ENCODE measurements around the gene AMN. TPM values are rescaled to one million over a fixed set of nuclear protein-coding genes. Genes with fewer than 3 reads are reported as not detected.

The AMN gene
- total RNA-seq (2022; extraction: Qiagen RNA extraction): 0.25 to 0.54 TPM (median 0.39 TPM) in 5 replicates

DNA sequence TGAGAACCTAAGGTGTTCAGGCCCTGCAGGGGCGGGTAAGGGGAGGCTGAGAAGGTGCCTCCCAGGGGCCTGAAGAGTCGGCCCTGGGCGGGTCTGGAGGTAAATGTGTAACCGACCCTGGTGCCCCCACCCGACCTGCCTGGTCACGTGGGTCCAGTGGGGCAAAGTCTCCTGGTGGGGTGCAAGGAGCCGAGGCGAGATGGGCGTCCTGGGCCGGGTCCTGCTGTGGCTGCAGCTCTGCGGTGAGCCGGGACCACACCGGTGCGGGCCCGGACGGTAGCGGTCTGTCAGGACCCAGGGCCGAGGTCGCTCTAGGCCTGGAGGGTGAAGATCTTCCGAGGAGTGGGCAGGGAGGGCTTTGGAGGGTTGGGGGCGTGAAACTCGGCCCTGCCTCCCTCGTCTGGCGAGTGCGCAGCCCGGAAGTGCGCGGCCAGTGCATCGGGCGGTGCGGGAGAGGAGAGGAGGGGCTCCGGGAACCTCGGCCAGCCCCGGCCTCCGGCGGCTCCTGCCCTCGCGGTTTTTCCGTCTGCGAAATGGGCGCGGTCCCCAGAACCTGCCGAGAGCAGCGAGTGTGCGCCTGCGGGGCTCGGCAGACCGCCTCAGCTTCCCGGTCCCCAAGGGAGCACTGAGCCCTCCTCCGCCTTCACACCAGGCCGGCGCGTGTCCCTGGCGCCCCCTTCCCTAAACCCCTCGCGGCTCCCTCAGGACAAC, at the start of gene AMN:
Gene AMN (plus strand): TSS at position 174 of the 711 bp plus-strand sequence. CDS start 26 bp downstream, at position 200.

Other genes with a start within 250 kb of the AMN start
- 17.9 to 20.1 TPM (median 19.1 TPM) in 5 replicates for gene TRAF3, start 145.2 kb upstream of the AMN start, total RNA-seq (2022; extraction: Qiagen RNA extraction)
- gene CDC42BPB, start 134.9 kb downstream of the AMN start, total RNA-seq (2022; extraction: Qiagen RNA extraction): 62.2 to 107 TPM (median 84.3 TPM) in 5 replicates
- 0.16 to 0.24 TPM in 2 of 5 replicates, not detected in the others for gene LBHD2, start 161.5 kb downstream of the AMN start, total RNA-seq (2022; extraction: Qiagen RNA extraction)
- 1.0 to 2.8 TPM (median 1.7 TPM) in 5 replicates for gene EXOC3L4, start 172.1 kb downstream of the AMN start, total RNA-seq (2022; extraction: Qiagen RNA extraction)
- 270 to 315 TPM (median 301 TPM) in 5 replicates for gene TNFAIP2, start 200.8 kb downstream of the AMN start, total RNA-seq (2022; extraction: Qiagen RNA extraction)